Measurements from ENCODE around the gene KRT78. TPM values are rescaled to one million over a fixed set of nuclear protein-coding genes. Genes with fewer than 3 reads are reported as not detected.
"Not testable (repeated sequence)": the region's sequence is repeated elsewhere in the genome, so short reads cannot be mapped to it uniquely, and the experiment has no call there.

Gene KRT78, protein sequence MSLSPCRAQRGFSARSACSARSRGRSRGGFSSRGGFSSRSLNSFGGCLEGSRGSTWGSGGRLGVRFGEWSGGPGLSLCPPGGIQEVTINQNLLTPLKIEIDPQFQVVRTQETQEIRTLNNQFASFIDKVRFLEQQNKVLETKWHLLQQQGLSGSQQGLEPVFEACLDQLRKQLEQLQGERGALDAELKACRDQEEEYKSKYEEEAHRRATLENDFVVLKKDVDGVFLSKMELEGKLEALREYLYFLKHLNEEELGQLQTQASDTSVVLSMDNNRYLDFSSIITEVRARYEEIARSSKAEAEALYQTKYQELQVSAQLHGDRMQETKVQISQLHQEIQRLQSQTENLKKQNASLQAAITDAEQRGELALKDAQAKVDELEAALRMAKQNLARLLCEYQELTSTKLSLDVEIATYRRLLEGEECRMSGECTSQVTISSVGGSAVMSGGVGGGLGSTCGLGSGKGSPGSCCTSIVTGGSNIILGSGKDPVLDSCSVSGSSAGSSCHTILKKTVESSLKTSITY
- polyA plus RNA-seq (2013, experiment 1 of 4): not detected
- not detected for polyA plus RNA-seq (2013, experiment 2 of 4)
- polyA plus RNA-seq (2013, experiment 3 of 4): not detected
- not detected for polyA plus RNA-seq (2013, experiment 4 of 4)

DNA sequence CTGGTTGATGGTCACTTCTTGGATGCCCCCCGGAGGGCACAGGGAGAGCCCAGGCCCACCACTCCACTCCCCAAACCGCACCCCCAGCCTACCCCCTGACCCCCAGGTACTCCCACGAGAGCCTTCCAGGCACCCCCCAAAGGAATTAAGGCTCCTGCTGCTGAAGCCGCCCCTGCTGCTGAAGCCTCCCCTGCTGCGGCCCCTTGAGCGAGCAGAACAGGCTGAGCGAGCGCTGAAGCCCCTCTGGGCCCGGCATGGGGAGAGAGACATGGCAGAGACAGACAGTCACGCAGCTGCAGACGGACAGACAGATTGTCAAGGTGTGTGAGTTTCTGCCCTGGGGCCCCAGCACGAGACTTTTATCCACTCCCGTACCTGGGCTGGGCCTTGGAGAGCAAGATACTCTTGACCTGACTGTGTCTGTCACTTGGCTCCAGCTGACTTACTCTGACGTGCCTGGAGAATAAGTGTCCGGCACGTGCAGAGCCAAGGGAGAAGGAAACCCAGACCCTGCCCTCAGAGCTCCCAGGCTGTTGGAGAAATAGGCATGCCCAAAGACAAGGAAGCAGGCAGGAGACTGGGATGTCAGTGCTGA is at the start of gene KRT78:
Gene KRT78 (minus strand): TSS at position 334 of the 595 bp plus-strand sequence. CDS start 64 bp downstream, at position 270.
- H3K36me3 ChIP-seq (ENCODE audit: control insufficient read depth, insufficient read depth, low read length): no peaks in the 10 kb centered on the region
- WGBS, 2 experiments: 92% methylated on average over 16 of the region's 16 CpGs

DNA sequence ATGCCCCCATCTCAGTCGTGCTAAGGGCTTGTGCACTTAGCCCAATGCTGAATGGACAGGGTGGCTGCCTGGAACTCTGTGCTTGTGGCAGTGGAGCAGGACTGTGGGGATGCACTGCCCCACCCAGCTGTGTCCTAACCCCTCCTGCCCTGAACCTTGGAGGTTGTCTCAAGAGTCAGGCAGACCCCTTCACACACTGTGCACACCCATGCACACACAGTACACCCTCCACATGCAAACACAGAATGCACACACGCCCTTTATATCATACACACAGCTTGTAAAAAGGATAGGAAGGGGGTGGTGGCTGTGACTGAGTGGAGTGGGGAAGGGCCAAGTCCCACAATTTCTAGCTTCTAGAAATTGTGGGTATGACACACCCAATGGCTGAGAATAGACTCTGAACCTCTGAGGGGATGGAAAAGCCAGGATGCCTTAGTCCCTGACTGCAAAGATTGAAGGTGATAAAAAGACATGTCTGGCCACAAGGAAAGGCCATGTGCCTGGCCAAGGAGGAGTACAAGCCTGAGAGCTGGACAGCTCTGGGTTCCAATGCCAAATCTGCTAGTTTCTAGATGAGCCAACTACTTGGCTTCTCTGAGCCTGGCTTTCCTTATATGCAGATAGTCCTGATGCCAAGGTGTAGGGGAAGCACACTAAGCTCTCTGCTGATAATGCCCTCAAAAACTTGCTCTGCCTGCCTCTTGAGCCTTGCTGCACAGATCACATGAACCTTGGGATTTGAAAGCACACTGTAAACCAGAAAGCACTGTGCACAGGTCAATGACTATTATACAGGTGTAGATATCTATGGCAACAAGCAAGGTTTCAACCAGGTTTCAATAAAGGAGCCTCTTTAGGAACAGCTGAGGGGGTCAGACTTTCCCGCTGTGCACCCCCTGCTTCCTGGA is 47.7 kb upstream of the KRT78 start:
- Histone ChIP-seq H3K9me3 (ENCODE audit: control insufficient read depth, low read length) (no peaks in the 10 kb centered on the region), H3K4me3 (ENCODE audit: insufficient read depth, low read depth, low read length) (no peak overlapping the region), H3K4me1 (ENCODE audit: control insufficient read depth, insufficient read depth, low read length) (no peaks in the 10 kb centered on the region), H3K36me3 (ENCODE audit: control insufficient read depth, insufficient read depth, low read length) (peaks cover 22% of the 10 kb centered on the region), H3K27me3 (ENCODE audit: control insufficient read depth, insufficient read depth, low read length, poor library complexity, severe bottlenecking) (no peaks in the 10 kb centered on the region), H3K27ac (ENCODE audit: insufficient read depth, low read depth, low read length, poor library complexity, severe bottlenecking) (no peak overlapping the region)
- WGBS, 2 experiments: 86 to 89% methylated on average over 2 to 3 of the region's 3 CpGs

More for the DNA sequence above, at the start of gene KRT78:
- H3K4me1 ChIP-seq (ENCODE audit: control insufficient read depth, insufficient read depth, low read length): no peaks in the 10 kb centered on the region
- H3K4me3 ChIP-seq (ENCODE audit: insufficient read depth, low read depth, low read length): no peak within 1 kb of the TSS
- no peaks in the 10 kb centered on the region for H3K27me3 ChIP-seq (ENCODE audit: control insufficient read depth, insufficient read depth, low read length, poor library complexity, severe bottlenecking)
- no peaks in the 10 kb centered on the region for H3K9me3 ChIP-seq (ENCODE audit: control insufficient read depth, low read length)
- no peak within 1 kb of the TSS for H3K27ac ChIP-seq (ENCODE audit: insufficient read depth, low read depth, low read length, poor library complexity, severe bottlenecking)

DNA sequence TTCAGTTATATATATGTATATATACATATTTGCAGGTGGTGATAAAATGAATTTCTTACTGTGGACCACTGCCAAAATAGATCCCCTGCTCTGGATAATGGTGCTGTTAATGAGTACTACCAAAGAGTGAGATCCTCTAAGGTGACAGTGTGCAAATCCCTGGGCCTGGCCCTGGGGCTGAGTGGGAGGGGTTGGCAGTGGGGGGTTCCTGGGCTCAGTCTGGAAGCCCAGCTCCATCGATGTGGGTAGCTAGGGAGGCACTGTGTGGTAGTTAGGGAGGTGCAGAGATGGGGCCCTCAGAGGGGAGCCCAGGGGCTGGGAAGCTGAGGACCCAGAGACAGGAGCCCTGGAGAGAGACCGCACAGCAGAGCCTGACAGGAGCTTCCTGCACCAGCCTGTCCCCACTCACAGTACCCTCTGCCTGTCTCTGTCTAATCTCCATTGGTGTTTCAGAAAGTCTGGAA is 47.0 kb upstream of the KRT78 start:
- 76 to 81% methylated on average over 2 of the region's 2 CpGs for WGBS, 2 experiments

DNA sequence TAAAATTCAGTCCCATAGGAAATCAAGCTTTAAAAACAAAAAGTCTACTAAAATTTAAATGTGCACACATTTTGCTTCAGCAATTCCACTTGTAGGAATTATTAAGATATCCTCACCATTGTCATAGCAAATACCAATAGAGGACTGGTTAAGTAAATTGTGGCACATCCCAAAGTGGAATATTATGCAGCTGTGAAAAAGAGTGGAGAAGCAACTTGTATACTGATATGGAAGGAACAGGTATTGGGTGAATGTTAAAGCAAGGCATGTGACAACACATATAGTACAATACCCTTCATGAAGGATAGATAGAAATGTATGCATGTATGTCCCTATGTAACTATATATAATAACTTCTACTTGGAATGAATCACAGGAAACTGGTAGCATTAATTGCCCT is 44.2 kb upstream of the KRT78 start:
- Histone ChIP-seq H3K4me1 (ENCODE audit: control insufficient read depth, insufficient read depth, low read length) (no peaks in the 10 kb centered on the region), H3K36me3 (ENCODE audit: control insufficient read depth, insufficient read depth, low read length) (no peaks in the 10 kb centered on the region), H3K4me3 (ENCODE audit: insufficient read depth, low read depth, low read length) (no peak overlapping the region), H3K27me3 (ENCODE audit: control insufficient read depth, insufficient read depth, low read length, poor library complexity, severe bottlenecking) (no peaks in the 10 kb centered on the region), H3K9me3 (ENCODE audit: control insufficient read depth, low read length) (no peaks in the 10 kb centered on the region), H3K27ac (ENCODE audit: insufficient read depth, low read depth, low read length, poor library complexity, severe bottlenecking) (no peak overlapping the region)

More for the DNA sequence above, 47.0 kb upstream of the KRT78 start:
- peaks cover 21% of the 10 kb centered on the region for H3K36me3 ChIP-seq (ENCODE audit: control insufficient read depth, insufficient read depth, low read length)
- H3K4me1 ChIP-seq (ENCODE audit: control insufficient read depth, insufficient read depth, low read length): no peaks in the 10 kb centered on the region
- H3K27me3 ChIP-seq (ENCODE audit: control insufficient read depth, insufficient read depth, low read length, poor library complexity, severe bottlenecking): no peaks in the 10 kb centered on the region
- H3K9me3 ChIP-seq (ENCODE audit: control insufficient read depth, low read length): no peaks in the 10 kb centered on the region
- H3K27ac ChIP-seq (ENCODE audit: insufficient read depth, low read depth, low read length, poor library complexity, severe bottlenecking): no peak overlapping the region
- H3K4me3 ChIP-seq (ENCODE audit: insufficient read depth, low read depth, low read length): no peak overlapping the region

DNA sequence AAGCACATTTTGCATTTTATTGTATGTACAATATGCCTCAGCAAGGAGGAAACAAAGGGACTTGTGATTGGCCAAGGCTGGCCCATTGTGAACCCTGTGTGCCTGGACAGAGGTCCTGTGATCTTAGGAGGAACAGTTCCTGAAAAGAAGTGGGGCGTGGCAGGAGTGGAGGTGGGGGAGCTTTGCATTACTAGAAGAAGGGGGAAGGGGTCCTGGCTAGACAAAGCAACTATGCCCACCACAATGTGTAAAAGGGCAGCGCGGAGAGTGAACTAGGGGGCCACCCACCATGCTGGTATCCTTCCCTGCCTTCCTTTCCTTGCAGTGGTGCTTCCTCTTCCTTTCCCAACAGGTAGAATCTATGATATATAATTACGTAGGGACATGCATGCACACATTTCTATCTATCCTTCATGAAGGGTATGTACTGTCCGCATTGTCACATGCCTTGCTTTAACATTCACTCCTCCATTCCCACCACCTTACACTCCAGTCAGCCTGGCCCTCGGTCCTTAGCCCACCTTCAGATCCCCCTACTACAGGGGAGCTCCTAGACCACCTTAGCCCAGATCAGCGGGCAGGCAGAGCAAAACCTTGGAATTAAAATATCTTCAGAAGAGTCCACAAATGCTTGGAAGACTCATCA is 43.5 kb upstream of the KRT78 start:
- Histone ChIP-seq H3K4me1 (ENCODE audit: control insufficient read depth, insufficient read depth, low read length) (no peaks in the 10 kb centered on the region), H3K27ac (ENCODE audit: insufficient read depth, low read depth, low read length, poor library complexity, severe bottlenecking) (no peak overlapping the region), H3K9me3 (ENCODE audit: control insufficient read depth, low read length) (no peaks in the 10 kb centered on the region), H3K36me3 (ENCODE audit: control insufficient read depth, insufficient read depth, low read length) (no peaks in the 10 kb centered on the region), H3K4me3 (ENCODE audit: insufficient read depth, low read depth, low read length) (no peak overlapping the region), H3K27me3 (ENCODE audit: control insufficient read depth, insufficient read depth, low read length, poor library complexity, severe bottlenecking) (no peaks in the 10 kb centered on the region)
- 89 to 91% methylated on average over 6 of the region's 7 CpGs for WGBS, 2 experiments

DNA sequence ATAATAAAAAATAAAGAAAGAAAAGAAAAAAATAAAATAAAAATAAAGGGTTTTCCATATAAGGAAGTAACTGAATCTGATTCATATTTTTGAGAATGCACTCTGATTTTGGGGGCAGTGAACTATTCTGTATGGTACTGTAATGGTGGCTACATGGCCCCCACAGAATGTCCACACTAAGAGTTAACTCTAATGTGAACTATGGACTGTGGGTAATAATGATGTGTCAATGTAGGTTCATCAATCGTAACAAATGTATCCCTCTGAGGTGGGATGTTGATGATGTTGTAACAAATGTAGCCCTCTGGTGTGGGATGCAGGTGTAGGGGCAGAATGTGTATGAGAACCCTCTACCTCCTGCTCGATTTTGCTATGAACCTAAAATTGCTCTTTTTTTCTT is 42.2 kb upstream of the KRT78 start:
- Histone ChIP-seq H3K4me3 (ENCODE audit: insufficient read depth, low read depth, low read length) (no peak overlapping the region), H3K27me3 (ENCODE audit: control insufficient read depth, insufficient read depth, low read length, poor library complexity, severe bottlenecking) (no peaks in the 10 kb centered on the region), H3K27ac (ENCODE audit: insufficient read depth, low read depth, low read length, poor library complexity, severe bottlenecking) (no peak overlapping the region), H3K9me3 (ENCODE audit: control insufficient read depth, low read length) (no peaks in the 10 kb centered on the region), H3K36me3 (ENCODE audit: control insufficient read depth, insufficient read depth, low read length) (no peaks in the 10 kb centered on the region), H3K4me1 (ENCODE audit: control insufficient read depth, insufficient read depth, low read length) (no peaks in the 10 kb centered on the region)
- 78 to 97% methylated on average over 2 of the region's 2 CpGs for WGBS, 2 experiments

DNA sequence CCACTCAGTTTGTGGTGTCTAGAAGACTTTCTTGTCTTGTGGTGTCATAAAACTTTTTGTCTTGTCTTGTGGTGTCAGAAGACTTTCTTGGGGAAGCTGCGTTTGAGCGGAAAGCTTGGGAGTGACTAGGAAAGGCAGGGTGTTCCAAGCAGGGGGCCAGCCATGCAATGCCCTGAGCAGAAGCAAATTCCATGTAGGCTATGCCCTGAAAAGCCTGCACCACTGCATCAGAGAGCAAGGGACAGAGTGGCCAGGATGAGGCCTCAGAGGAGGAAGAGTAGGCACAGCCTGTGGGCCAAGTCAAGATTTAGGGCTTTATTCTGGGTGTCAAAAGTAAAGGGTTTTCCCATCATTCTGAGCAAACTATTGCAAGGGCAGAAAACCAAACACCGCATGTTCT is 41.6 kb upstream of the KRT78 start:
- Histone ChIP-seq H3K4me3 (ENCODE audit: insufficient read depth, low read depth, low read length) (no peak overlapping the region), H3K4me1 (ENCODE audit: control insufficient read depth, insufficient read depth, low read length) (no peaks in the 10 kb centered on the region), H3K27ac (ENCODE audit: insufficient read depth, low read depth, low read length, poor library complexity, severe bottlenecking) (no peak overlapping the region), H3K9me3 (ENCODE audit: control insufficient read depth, low read length) (no peaks in the 10 kb centered on the region), H3K36me3 (ENCODE audit: control insufficient read depth, insufficient read depth, low read length) (no peaks in the 10 kb centered on the region), H3K27me3 (ENCODE audit: control insufficient read depth, insufficient read depth, low read length, poor library complexity, severe bottlenecking) (no peaks in the 10 kb centered on the region)
- WGBS, 2 experiments: 88 to 94% methylated on average over 3 of the region's 3 CpGs

DNA sequence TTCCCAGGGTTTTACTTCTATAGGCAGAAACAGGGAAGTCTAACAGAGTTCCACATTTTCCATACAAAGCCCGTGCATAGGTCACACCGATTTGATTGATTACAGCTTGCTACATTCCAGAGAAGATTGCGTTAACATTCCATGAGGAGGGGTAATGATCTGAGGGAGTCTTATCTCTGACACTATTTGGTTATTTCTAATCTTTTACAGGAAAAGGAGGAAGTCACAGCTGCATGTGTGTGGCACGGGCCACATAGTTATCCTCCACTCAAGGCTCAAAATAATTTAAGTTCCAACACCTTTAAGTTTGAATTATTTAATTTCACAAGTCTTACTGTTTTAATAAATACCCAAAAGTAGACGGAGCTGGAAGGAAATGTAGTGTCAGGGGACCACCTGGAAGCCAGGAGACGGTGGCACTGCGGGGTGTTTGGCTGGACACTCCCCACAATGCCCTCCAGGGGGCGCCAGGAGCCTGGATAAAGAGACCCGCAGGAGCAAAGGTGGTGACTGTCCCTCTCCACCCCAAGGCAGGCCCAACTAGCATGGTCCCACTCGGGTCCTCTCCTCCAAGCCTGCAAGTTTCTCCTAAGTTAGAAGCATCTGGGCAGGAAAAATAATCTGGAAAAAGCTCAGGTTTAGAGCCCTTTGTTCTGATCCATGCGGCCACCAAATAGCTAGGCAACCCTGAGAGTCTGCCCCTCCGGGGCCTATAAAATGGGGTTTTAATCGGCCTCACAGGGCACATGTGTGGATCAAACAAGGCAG is 35.9 kb upstream of the KRT78 start:
- 36 to 37% methylated on average over 13 of the region's 13 CpGs for WGBS, 2 experiments
- Histone ChIP-seq H3K27me3 (ENCODE audit: control insufficient read depth, insufficient read depth, low read length, poor library complexity, severe bottlenecking) (no peaks in the 10 kb centered on the region), H3K36me3 (ENCODE audit: control insufficient read depth, insufficient read depth, low read length) (no peaks in the 10 kb centered on the region), H3K4me1 (ENCODE audit: control insufficient read depth, insufficient read depth, low read length) (no peaks in the 10 kb centered on the region), H3K4me3 (ENCODE audit: insufficient read depth, low read depth, low read length) (no peak overlapping the region), H3K9me3 (ENCODE audit: control insufficient read depth, low read length) (no peaks in the 10 kb centered on the region), H3K27ac (ENCODE audit: insufficient read depth, low read depth, low read length, poor library complexity, severe bottlenecking) (peak overlapping the region; percentile 38)

DNA sequence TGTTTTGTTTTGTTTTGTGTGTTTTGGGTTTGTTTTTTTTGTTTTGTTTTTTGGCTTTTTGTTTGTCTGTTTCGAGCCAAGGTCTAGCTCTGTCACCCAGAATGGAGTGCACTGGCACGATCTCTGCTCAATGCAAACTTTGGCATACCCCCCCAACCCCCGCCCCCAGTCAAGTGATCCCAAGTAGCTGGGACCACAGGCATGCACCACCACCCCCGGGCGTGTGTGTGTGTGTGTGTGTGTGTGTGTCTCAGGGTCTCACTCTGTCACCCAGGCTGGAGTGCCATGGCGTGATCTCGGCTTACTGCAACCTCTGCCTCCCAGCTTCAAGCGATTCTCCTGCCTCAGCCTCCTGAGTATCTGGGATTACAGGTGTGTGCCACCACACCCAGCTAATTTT is 31.7 kb upstream of the KRT78 start:
- not testable (repeated sequence) for H3K9me3 ChIP-seq (ENCODE audit: control insufficient read depth, low read length); H3K27ac ChIP-seq (ENCODE audit: insufficient read depth, low read depth, low read length, poor library complexity, severe bottlenecking); H3K27me3 ChIP-seq (ENCODE audit: control insufficient read depth, insufficient read depth, low read length, poor library complexity, severe bottlenecking); H3K4me3 ChIP-seq (ENCODE audit: insufficient read depth, low read depth, low read length); H3K36me3 ChIP-seq (ENCODE audit: control insufficient read depth, insufficient read depth, low read length)
- H3K4me1 ChIP-seq (ENCODE audit: control insufficient read depth, insufficient read depth, low read length): peaks cover 11% of the 10 kb centered on the region
- 80 to 82% methylated on average over 8 of the region's 8 CpGs for WGBS, 2 experiments

Data from ectodermal cell (in vitro differentiated cells).